WTC11 (cell line): ENCODE results near the gene SYT7. TPM values are rescaled to one million over a fixed set of nuclear protein-coding genes. Genes with fewer than 3 reads are reported as not detected.

ENCODE experiments used
- ATAC-seq: fragments of 200-7000 bp; cut with Tn5 transposase; 2 replicates; pipeline ENCODE4 v1.10.0; 2021; ENCODE audit warnings: mild to moderate bottlenecking, moderate library complexity
- CTCF ChIA-PET: fragments of 300-600 bp; sonication (Branson Sonifier 250); formaldehyde crosslinking; loops from one replicate; lab custom pipeline; 2021; ENCODE audit warnings: antibody characterized with exemption; lab: Charles Lee
- POLR2A ChIA-PET: fragments of 350-600 bp; sonication (Branson Sonifier 250); formaldehyde crosslinking; loops from one replicate; lab custom pipeline; 2021; ENCODE audit warnings: antibody characterized with exemption; lab: Charles Lee
- DNase-seq: peaks from one replicate; pipeline ENCODE4 v3.0.0; 2021; ENCODE audit warnings: low spot score
- H3K27ac Mint-ChIP-seq: 2 replicates; pipeline ENCODE4 v1.8.0; 2021; ENCODE audit warnings: mixed read lengths
- H3K27me3 Mint-ChIP-seq: 2 replicates; pipeline ENCODE4 v1.8.0; 2021; ENCODE audit warnings: low read depth, mild to moderate bottlenecking, moderate library complexity, mixed read lengths
- H3K36me3 Mint-ChIP-seq: 2 replicates; pipeline ENCODE4 v1.8.0; 2021; ENCODE audit warnings: mixed read lengths
- H3K4me1 Mint-ChIP-seq: 2 replicates; pipeline ENCODE4 v1.8.0; 2022; ENCODE audit warnings: mixed read lengths
- H3K4me3 Mint-ChIP-seq: 2 replicates; pipeline ENCODE4 v1.8.0; 2021; ENCODE audit warnings: mild to moderate bottlenecking, moderate library complexity, mixed read lengths
- H3K9me3 Mint-ChIP-seq: 2 replicates; pipeline ENCODE4 v1.8.0; 2021; ENCODE audit warnings: mixed read lengths
- CREM ChIP-seq: sonication (generic); formaldehyde crosslinking; IDR thresholded peaks from 2 replicates; pipeline ENCODE4 v1.8.1; 2022; ENCODE audit warnings: mild to moderate bottlenecking, missing genetic modification reagents, moderate library complexity
- ELF4 ChIP-seq: sonication (generic); formaldehyde crosslinking; IDR thresholded peaks from 2 replicates; pipeline ENCODE4 v1.8.1; 2022; ENCODE audit warnings: low read depth, mild to moderate bottlenecking, moderate library complexity, missing genetic modification reagents
- ETV6 ChIP-seq: sonication (generic); formaldehyde crosslinking; IDR thresholded peaks from 2 replicates; pipeline ENCODE4 v1.8.1; 2022; ENCODE audit warnings: mild to moderate bottlenecking, missing genetic modification reagents
- HMGA2 ChIP-seq: fragments of 250-450 bp; sonication (Bioruptor Pico); IDR thresholded peaks from 2 replicates; pipeline ENCODE4 v1.4.0; 2021; ENCODE audit warnings: mild to moderate bottlenecking, moderate library complexity
- IRF2 ChIP-seq: sonication (generic); formaldehyde crosslinking; IDR thresholded peaks from 2 replicates; pipeline ENCODE4 v1.8.0; 2022; ENCODE audit warnings: low read depth, missing genetic modification reagents, borderline replicate concordance
- MAX ChIP-seq: sonication (generic); formaldehyde crosslinking; IDR thresholded peaks from 2 replicates; pipeline ENCODE4 v1.8.0; 2022; ENCODE audit warnings: mild to moderate bottlenecking, missing genetic modification reagents
- MXD4 ChIP-seq: fragments of 250-450 bp; sonication (Bioruptor Pico); IDR thresholded peaks from 2 replicates; pipeline ENCODE4 v1.8.0; 2021; ENCODE audit warnings: mild to moderate bottlenecking, moderate library complexity, borderline replicate concordance
- OVOL2 ChIP-seq: fragments of 250-450 bp; sonication (Bioruptor Pico); IDR thresholded peaks from 2 replicates; pipeline ENCODE4 v1.9.0; 2021; ENCODE audit warnings: mild to moderate bottlenecking, borderline replicate concordance
- PREB ChIP-seq: sonication (generic); formaldehyde crosslinking; IDR thresholded peaks from 2 replicates; pipeline ENCODE4 v1.8.1; 2022; ENCODE audit warnings: mild to moderate bottlenecking, missing genetic modification reagents, moderate library complexity, borderline replicate concordance
- SOX15 ChIP-seq: fragments of 250-450 bp; sonication (Bioruptor Pico); IDR thresholded peaks from 2 replicates; pipeline ENCODE4 v1.9.0; 2021; ENCODE audit warnings: mild to moderate bottlenecking
- ZNF512 ChIP-seq: sonication (generic); formaldehyde crosslinking; IDR thresholded peaks from 2 replicates; pipeline ENCODE4 v1.8.1; 2022; ENCODE audit warnings: missing genetic modification reagents, borderline replicate concordance
- ZNF671 ChIP-seq: fragments of 250-450 bp; sonication (Bioruptor Pico); IDR thresholded peaks from 2 replicates; pipeline ENCODE4 v1.8.0; 2021; ENCODE audit warnings: mild to moderate bottlenecking
- total RNA-seq: library from RNA; stranded (reverse); gene quantifications from 3 replicates; pipeline ENCODE4 v1.2.3, GENCODE V29; 2021
- TF ChIP-seq, protein P1 (sequence below): fragments of 250-450 bp; sonication (Bioruptor Pico); IDR thresholded peaks from 2 replicates; pipeline ENCODE4 v1.9.0; 2021; ENCODE audit warnings: moderate library complexity, mild to moderate bottlenecking, inconsistent platforms, borderline replicate concordance
- TF ChIP-seq, protein P2 (sequence below): fragments of 250-450 bp; sonication (Bioruptor Pico); IDR thresholded peaks from 2 replicates; pipeline ENCODE4 v1.9.0; 2021; ENCODE audit warnings: mild to moderate bottlenecking, borderline replicate concordance
- TF ChIP-seq, protein P3 (sequence below): sonication (generic); formaldehyde crosslinking; IDR thresholded peaks from 2 replicates; pipeline ENCODE4 v1.8.0; 2023; ENCODE audit warnings: missing genetic modification reagents
- TF ChIP-seq, protein P4 (sequence below): sonication (generic); formaldehyde crosslinking; IDR thresholded peaks from 2 replicates; pipeline ENCODE4 v1.8.0; 2023; ENCODE audit warnings: missing genetic modification reagents, mild to moderate bottlenecking, borderline replicate concordance

The SYT7 gene
- total RNA-seq, 1 experiment from 2014 or later = 12.5 TPM

- no peak overlapping the region for H3K4me3 Mint-ChIP-seq
- POLR2A ChIA-PET = interaction anchor here (1.7 kb wide), 1 partner anchor 41 kb away, joined by 4 read pairs; no protein-coding TSS in a partner anchor
- peaks cover 3% of the 10 kb centered on the region; the same call in 1 of the 2 replicates for H3K27me3 Mint-ChIP-seq
- no peak overlapping the region for H3K27ac Mint-ChIP-seq
- TF ChIP-seq PREB (no peak), OVOL2 (CRISPR knock-in tag) (no peak), MAX (CRISPR knock-in tag) (no peak), CREM (no peak), ELF4 (CRISPR knock-in tag) (no peak), HMGA2 (CRISPR knock-in tag) (no peak), ZNF512 (CRISPR knock-in tag) (no peak), SOX15 (CRISPR knock-in tag) (no peak), ZNF671 (CRISPR knock-in tag) (no peak), MXD4 (CRISPR knock-in tag) (no peak), ETV6 (CRISPR knock-in tag) (no peak), IRF2 (no peak)
- TF ChIP-seq, protein P1, sequence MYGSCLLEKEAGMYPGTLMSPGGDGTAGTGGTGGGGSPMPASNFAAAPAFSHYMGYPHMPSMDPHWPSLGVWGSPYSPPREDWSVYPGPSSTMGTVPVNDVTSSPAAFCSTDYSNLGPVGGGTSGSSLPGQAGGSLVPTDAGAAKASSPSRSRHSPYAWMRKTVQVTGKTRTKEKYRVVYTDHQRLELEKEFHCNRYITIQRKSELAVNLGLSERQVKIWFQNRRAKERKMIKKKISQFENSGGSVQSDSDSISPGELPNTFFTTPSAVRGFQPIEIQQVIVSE (CRISPR knock-in tag) = no peak
- TF ChIP-seq, protein P2, sequence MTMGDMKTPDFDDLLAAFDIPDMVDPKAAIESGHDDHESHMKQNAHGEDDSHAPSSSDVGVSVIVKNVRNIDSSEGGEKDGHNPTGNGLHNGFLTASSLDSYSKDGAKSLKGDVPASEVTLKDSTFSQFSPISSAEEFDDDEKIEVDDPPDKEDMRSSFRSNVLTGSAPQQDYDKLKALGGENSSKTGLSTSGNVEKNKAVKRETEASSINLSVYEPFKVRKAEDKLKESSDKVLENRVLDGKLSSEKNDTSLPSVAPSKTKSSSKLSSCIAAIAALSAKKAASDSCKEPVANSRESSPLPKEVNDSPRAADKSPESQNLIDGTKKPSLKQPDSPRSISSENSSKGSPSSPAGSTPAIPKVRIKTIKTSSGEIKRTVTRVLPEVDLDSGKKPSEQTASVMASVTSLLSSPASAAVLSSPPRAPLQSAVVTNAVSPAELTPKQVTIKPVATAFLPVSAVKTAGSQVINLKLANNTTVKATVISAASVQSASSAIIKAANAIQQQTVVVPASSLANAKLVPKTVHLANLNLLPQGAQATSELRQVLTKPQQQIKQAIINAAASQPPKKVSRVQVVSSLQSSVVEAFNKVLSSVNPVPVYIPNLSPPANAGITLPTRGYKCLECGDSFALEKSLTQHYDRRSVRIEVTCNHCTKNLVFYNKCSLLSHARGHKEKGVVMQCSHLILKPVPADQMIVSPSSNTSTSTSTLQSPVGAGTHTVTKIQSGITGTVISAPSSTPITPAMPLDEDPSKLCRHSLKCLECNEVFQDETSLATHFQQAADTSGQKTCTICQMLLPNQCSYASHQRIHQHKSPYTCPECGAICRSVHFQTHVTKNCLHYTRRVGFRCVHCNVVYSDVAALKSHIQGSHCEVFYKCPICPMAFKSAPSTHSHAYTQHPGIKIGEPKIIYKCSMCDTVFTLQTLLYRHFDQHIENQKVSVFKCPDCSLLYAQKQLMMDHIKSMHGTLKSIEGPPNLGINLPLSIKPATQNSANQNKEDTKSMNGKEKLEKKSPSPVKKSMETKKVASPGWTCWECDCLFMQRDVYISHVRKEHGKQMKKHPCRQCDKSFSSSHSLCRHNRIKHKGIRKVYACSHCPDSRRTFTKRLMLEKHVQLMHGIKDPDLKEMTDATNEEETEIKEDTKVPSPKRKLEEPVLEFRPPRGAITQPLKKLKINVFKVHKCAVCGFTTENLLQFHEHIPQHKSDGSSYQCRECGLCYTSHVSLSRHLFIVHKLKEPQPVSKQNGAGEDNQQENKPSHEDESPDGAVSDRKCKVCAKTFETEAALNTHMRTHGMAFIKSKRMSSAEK = no peak
- TF ChIP-seq, protein P3, sequence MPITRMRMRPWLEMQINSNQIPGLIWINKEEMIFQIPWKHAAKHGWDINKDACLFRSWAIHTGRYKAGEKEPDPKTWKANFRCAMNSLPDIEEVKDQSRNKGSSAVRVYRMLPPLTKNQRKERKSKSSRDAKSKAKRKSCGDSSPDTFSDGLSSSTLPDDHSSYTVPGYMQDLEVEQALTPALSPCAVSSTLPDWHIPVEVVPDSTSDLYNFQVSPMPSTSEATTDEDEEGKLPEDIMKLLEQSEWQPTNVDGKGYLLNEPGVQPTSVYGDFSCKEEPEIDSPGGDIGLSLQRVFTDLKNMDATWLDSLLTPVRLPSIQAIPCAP (CRISPR knock-in tag) = no peak
- TF ChIP-seq, protein P4, sequence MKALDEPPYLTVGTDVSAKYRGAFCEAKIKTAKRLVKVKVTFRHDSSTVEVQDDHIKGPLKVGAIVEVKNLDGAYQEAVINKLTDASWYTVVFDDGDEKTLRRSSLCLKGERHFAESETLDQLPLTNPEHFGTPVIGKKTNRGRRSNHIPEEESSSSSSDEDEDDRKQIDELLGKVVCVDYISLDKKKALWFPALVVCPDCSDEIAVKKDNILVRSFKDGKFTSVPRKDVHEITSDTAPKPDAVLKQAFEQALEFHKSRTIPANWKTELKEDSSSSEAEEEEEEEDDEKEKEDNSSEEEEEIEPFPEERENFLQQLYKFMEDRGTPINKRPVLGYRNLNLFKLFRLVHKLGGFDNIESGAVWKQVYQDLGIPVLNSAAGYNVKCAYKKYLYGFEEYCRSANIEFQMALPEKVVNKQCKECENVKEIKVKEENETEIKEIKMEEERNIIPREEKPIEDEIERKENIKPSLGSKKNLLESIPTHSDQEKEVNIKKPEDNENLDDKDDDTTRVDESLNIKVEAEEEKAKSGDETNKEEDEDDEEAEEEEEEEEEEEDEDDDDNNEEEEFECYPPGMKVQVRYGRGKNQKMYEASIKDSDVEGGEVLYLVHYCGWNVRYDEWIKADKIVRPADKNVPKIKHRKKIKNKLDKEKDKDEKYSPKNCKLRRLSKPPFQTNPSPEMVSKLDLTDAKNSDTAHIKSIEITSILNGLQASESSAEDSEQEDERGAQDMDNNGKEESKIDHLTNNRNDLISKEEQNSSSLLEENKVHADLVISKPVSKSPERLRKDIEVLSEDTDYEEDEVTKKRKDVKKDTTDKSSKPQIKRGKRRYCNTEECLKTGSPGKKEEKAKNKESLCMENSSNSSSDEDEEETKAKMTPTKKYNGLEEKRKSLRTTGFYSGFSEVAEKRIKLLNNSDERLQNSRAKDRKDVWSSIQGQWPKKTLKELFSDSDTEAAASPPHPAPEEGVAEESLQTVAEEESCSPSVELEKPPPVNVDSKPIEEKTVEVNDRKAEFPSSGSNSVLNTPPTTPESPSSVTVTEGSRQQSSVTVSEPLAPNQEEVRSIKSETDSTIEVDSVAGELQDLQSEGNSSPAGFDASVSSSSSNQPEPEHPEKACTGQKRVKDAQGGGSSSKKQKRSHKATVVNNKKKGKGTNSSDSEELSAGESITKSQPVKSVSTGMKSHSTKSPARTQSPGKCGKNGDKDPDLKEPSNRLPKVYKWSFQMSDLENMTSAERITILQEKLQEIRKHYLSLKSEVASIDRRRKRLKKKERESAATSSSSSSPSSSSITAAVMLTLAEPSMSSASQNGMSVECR (CRISPR knock-in tag) = no peak
- H3K4me1 Mint-ChIP-seq = peaks cover 20% of the 10 kb centered on the region
- no peaks in the 10 kb centered on the region for H3K9me3 Mint-ChIP-seq
- ATAC-seq (no peak), DNase-seq (no peak)
- CTCF ChIA-PET = interaction anchor here (1.3 to 5.9 kb wide), 13 partner anchors 14 to 257 kb away, joined by 3 to 149 read pairs (median 14); partner anchors contain the start of gene LRRC10B
- 0 out of 2 replicates have a peak, but pooled peaks cover 8% of the 10 kb centered on the region for H3K36me3 Mint-ChIP-seq
These were observed 104.5 kb downstream of the SYT7 start for GRCh38 chr11:61476371-61476770.
